Activated T-cell treated with anti-CD3 and anti-CD28 coated beads for 1 hour (primary cell): Measurements from ENCODE around the gene SEC61A1.

ENCODE experiments used
- DNase-seq: peaks from one replicate; pipeline ENCODE4 v3.0.0-alpha.2; 2020; ENCODE audit warnings: low read depth

SEC61A1 gene

GRCh38 chr3:128113817-128114794 lies 61.9 kb downstream of the SEC61A1 start:
- DNase-seq: no peak
